ENCODE results near the gene TRIP10. TPM values are rescaled to one million over a fixed set of nuclear protein-coding genes. Genes with fewer than 3 reads are reported as not detected.

TRIP10 gene
- total and polyA plus RNA-seq, 5 donors from 2014 or later: 0.37 to 2.6 (median 0.44) TPM; not detected in 1

DNA sequence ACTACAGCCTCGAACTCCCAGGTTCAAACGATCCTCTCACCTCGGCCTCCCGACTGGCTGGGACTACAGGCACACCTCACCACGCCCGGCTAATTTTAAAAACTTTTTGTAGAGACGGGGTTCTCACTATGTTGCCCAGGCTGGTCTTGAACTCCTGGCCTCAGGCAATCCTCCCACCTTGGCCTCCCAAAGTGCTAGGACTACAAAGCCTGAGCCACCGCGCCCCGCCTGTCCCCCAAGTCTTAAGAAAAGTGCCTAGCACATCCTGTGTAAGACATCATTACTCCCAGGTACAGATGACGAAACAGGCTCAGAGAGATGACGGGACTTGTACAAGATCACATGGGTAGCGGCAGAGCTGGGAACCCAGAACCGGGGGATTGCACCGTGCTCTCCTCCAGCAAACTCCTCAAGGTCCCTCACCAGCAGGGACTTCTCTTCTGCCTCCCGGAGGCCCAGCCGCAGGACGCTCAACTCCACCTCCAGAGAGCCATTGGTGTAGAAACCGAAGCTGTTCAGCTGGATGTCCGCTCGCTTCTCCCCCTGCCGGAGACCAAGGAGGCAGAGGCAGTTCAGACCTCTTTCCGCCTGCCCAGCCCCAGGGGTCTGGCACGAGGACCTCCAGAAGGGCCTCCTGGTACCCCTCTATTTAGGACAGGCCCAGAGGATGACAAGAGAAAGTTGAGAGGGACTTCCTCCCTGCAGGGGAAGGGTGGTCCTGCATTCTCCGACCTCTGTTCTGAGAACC, 3.1 kb upstream of the TRIP10 start:
- no peaks in the 10 kb centered on the region for H3K27me3 ChIP-seq (ENCODE audit: control insufficient read depth, insufficient read depth, low read length)
- H3K27ac ChIP-seq (ENCODE audit: insufficient read depth, low read length, poor library complexity, severe bottlenecking): peak overlapping the region; percentile 94
- H3K9me3 ChIP-seq (ENCODE audit: control insufficient read depth in 2 of 2, low read length in 2 of 2): no peaks in the 10 kb centered on the region
- Mint-ChIP-seq H3K27ac (peak overlapping the region; percentile 95 to 99 (median 97)), H3K4me3 (peak overlapping the region; percentile 87 to 99 (median 94)), H3K36me3 (peaks cover 10% of the 10 kb centered on the region), H3K9me3 (no peaks in the 10 kb centered on the region), H3K27me3 (peaks cover 8% of the 10 kb centered on the region), H3K4me1 (peaks cover 10 to 38% (median 22%) of the 10 kb centered on the region in 4 donors)
- DNase-seq (peak; percentile 55 to 91 (median 74)), ATAC-seq (ENCODE audit: low read depth in 2 of 2) (peak in 1 of 2 donors; percentile 3)
- peaks cover 44% of the 10 kb centered on the region for H3K4me1 ChIP-seq (ENCODE audit: control insufficient read depth, insufficient read depth, low read length, poor library complexity, severe bottlenecking)
- H3K36me3 ChIP-seq (ENCODE audit: control insufficient read depth, insufficient read depth, low read length): peaks cover 5% of the 10 kb centered on the region
- H3K4me3 ChIP-seq (ENCODE audit: low read depth, low read length): peak overlapping the region; percentile 83

DNA sequence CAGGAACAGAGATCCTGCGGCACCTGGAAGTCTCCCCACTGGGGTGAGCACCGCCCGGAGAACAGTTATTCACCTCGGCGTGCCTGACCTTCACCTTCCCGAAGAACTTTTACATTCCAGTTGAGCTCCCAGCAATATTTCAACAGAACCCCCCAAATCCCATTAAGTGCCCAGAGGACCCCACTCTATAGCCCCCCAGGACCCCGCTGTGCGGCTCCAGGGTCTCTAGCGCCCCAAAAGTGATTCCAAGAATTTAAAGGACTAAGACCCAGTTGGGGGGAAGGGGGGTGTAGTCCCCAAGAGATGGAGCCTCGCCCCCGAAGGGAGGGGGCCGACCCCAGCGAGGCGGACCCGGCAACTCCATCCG, 2.6 kb upstream of the TRIP10 start:
- Histone ChIP-seq H3K36me3 (ENCODE audit: control insufficient read depth, insufficient read depth, low read length) (peaks cover 5% of the 10 kb centered on the region), H3K9me3 (ENCODE audit: control insufficient read depth in 2 of 2, low read length in 2 of 2) (no peaks in the 10 kb centered on the region), H3K4me1 (ENCODE audit: control insufficient read depth, insufficient read depth, low read length, poor library complexity, severe bottlenecking) (peaks cover 44% of the 10 kb centered on the region), H3K4me3 (ENCODE audit: low read depth, low read length) (peak overlapping the region; percentile 83), H3K27ac (ENCODE audit: insufficient read depth, low read length, poor library complexity, severe bottlenecking) (peak overlapping the region; percentile 94), H3K27me3 (ENCODE audit: control insufficient read depth, insufficient read depth, low read length) (no peaks in the 10 kb centered on the region)
- peaks cover 10 to 38% (median 22%) of the 10 kb centered on the region in 4 donors for H3K4me1 Mint-ChIP-seq
- DNase-seq (no peak), ATAC-seq (ENCODE audit: low read depth in 2 of 2) (no peak)
- H3K9me3 Mint-ChIP-seq: no peaks in the 10 kb centered on the region
- peaks cover 10% of the 10 kb centered on the region for H3K36me3 Mint-ChIP-seq
- H3K27ac Mint-ChIP-seq: peak overlapping the region; percentile 95 to 99 (median 97)
- peak overlapping the region; percentile 87 to 99 (median 94) for H3K4me3 Mint-ChIP-seq
- peaks cover 8% of the 10 kb centered on the region for H3K27me3 Mint-ChIP-seq

DNA sequence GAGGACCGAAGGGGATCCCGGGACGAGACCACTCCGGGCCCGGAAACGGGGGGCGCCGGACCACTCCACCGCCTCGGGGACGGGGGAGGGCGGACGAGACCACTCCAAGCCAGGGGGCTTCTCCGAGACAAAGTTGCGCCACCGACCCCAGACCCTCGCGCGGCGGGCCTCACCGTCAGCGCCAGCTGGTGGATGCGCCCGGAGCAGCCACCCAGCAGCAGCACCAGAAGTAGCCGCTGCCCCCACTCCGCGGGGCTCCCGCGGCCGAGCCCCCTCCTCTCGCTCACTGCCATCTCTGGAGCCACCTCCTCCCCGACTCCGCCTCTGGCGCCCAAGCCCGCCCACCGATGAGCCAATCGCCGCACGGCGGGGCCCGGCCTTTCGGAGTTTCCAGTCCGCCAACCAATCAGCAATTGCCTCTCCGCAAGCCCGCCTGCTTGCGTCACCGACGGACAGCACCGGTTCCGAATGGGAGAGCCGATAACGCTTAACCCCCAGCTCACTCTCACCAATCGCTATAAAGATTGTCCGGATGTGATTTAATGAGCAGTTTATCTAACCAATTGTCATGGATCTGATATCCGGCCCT, 2.1 kb upstream of the TRIP10 start, which contains the start of gene GPR108:
GPR108 (minus strand) TSS at position 297 of the 589 bp plus-strand sequence; CDS start at position 293, 4 bp downstream.
- no peaks in the 10 kb centered on the region for H3K9me3 Mint-ChIP-seq
- peak; percentile 85 to 86 for ATAC-seq (ENCODE audit: low read depth in 2 of 2)
- peak within 1 kb of the TSS; percentile 97 to 99 (median 97) for H3K27ac Mint-ChIP-seq
- Histone ChIP-seq H3K36me3 (ENCODE audit: control insufficient read depth, insufficient read depth, low read length) (peaks cover 5% of the 10 kb centered on the region), H3K4me3 (ENCODE audit: low read depth, low read length) (peak within 1 kb of the TSS; percentile 83), H3K9me3 (ENCODE audit: control insufficient read depth in 2 of 2, low read length in 2 of 2) (no peaks in the 10 kb centered on the region), H3K27me3 (ENCODE audit: control insufficient read depth, insufficient read depth, low read length) (no peaks in the 10 kb centered on the region), H3K27ac (ENCODE audit: insufficient read depth, low read length, poor library complexity, severe bottlenecking) (peak within 1 kb of the TSS; percentile 94), H3K4me1 (ENCODE audit: control insufficient read depth, insufficient read depth, low read length, poor library complexity, severe bottlenecking) (peaks cover 44% of the 10 kb centered on the region)
- H3K4me3 Mint-ChIP-seq: peak within 1 kb of the TSS; percentile 90 to 100 (median 98)
- peak; percentile 99 to 100 (median 99) for DNase-seq
- peaks cover 10 to 40% (median 22%) of the 10 kb centered on the region in 4 donors for H3K4me1 Mint-ChIP-seq
- peaks cover 8% of the 10 kb centered on the region for H3K36me3 Mint-ChIP-seq
- peaks cover 8% of the 10 kb centered on the region for H3K27me3 Mint-ChIP-seq

DNA sequence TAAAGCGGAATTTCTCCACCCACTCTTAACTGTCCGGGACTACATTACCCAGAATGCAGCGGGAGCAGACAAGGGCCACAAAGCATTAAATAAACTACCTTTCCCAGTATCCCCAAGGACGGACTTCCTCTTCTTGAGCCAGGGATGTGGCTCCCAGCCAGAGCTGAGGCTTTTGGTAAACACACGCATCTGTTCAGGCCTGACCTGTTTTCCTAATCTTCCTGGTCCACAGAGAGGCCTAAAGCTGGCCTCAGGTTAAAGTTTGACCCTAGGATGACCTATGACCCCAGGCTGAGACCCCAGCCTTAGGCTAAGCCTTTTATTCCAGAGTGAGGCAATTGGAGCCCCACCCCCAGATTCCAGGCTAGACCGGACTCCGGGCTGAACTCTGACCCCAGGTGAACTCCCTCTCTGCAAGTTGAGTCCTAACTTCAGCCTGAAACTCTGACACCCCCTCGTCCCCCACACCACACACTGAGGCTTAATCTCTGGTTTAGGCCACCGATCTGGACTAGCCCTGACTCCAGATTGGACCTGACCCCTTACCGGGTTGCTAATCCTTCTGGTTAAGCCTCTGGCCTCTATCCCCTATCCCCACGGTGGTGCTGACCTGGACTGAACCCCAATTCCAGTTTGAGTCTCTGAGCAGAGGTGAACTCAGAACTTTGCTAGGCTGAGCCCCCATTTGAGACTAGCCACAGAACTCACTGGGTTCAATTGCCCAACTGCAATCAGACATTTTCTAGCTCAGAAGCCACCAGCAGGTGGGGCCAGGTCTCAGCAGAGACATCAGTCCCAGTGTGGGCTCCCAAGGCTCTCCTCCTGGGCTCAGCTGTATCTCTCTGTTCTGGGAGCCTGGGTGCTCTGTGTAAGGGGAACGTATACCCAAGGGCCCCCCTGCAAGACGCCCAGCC, 1.4 kb upstream of the TRIP10 start:
- H3K36me3 Mint-ChIP-seq: peaks cover 5% of the 10 kb centered on the region
- peaks cover 10 to 40% (median 22%) of the 10 kb centered on the region in 4 donors for H3K4me1 Mint-ChIP-seq
- H3K4me3 Mint-ChIP-seq: peak overlapping the region; percentile 90 to 100 (median 98)
- peak overlapping the region; percentile 96 to 97 (median 97) for H3K27ac Mint-ChIP-seq
- no peaks in the 10 kb centered on the region for H3K27me3 ChIP-seq (ENCODE audit: control insufficient read depth, insufficient read depth, low read length)
- peak; percentile 60 to 89 (median 74) for DNase-seq
- peak overlapping the region; percentile 94 for H3K27ac ChIP-seq (ENCODE audit: insufficient read depth, low read length, poor library complexity, severe bottlenecking)
- no peaks in the 10 kb centered on the region for H3K9me3 ChIP-seq (ENCODE audit: control insufficient read depth in 2 of 2, low read length in 2 of 2)
- H3K4me1 ChIP-seq (ENCODE audit: control insufficient read depth, insufficient read depth, low read length, poor library complexity, severe bottlenecking): peaks cover 44% of the 10 kb centered on the region
- H3K4me3 ChIP-seq (ENCODE audit: low read depth, low read length): peak overlapping the region; percentile 61
- H3K27me3 Mint-ChIP-seq: peaks cover 8% of the 10 kb centered on the region
- H3K36me3 ChIP-seq (ENCODE audit: control insufficient read depth, insufficient read depth, low read length): no peaks in the 10 kb centered on the region
- H3K9me3 Mint-ChIP-seq: no peaks in the 10 kb centered on the region
- ATAC-seq (ENCODE audit: low read depth in 2 of 2): no peak

DNA sequence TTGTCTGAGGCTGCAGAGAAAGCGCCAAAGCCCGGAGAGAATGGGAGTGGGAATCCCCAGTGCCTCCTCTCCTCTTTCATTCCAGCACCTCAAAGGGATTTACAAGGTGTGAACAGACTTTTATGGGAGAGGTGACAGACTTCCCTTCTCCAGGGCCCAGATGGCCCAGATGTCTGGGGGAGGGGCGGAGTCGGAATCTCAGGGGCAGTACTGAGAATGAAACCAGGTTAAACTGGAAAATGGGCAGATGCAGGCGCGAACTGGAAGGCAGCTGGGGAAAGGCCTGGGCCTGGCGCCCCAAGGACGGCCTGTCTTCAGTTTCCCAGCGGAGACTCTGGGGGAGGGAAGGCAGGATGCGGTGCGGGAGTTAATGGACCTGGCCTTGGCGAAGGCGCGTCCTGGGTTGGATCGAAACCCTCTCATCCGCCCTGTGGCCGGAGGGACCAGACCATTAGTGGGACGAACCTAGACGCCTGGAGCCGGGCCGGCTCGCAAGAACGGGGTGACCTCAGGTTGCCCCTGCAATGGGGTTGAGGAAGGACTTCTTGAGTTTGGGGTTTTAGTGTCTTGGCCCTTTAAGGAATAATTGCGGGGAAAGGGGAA, 592 bp upstream of the TRIP10 start:
- Histone ChIP-seq H3K4me1 (ENCODE audit: control insufficient read depth, insufficient read depth, low read length, poor library complexity, severe bottlenecking) (peaks cover 44% of the 10 kb centered on the region), H3K4me3 (ENCODE audit: low read depth, low read length) (peak overlapping the region; percentile 58), H3K36me3 (ENCODE audit: control insufficient read depth, insufficient read depth, low read length) (no peaks in the 10 kb centered on the region), H3K27ac (ENCODE audit: insufficient read depth, low read length, poor library complexity, severe bottlenecking) (peak overlapping the region; percentile 94), H3K27me3 (ENCODE audit: control insufficient read depth, insufficient read depth, low read length) (no peaks in the 10 kb centered on the region), H3K9me3 (ENCODE audit: control insufficient read depth in 2 of 2, low read length in 2 of 2) (no peaks in the 10 kb centered on the region)
- Mint-ChIP-seq H3K36me3 (peaks cover 8% of the 10 kb centered on the region), H3K9me3 (no peaks in the 10 kb centered on the region), H3K27ac (peak overlapping the region; percentile 91 to 97 (median 96)), H3K27me3 (peaks cover 8% of the 10 kb centered on the region), H3K4me3 (peak overlapping the region; percentile 90 to 100 (median 98)), H3K4me1 (peaks cover 10 to 43% (median 22%) of the 10 kb centered on the region in 4 donors)
- ATAC-seq (ENCODE audit: low read depth in 2 of 2) (no peak), DNase-seq (peak in 1 of 3 donors; percentile 19)

DNA sequence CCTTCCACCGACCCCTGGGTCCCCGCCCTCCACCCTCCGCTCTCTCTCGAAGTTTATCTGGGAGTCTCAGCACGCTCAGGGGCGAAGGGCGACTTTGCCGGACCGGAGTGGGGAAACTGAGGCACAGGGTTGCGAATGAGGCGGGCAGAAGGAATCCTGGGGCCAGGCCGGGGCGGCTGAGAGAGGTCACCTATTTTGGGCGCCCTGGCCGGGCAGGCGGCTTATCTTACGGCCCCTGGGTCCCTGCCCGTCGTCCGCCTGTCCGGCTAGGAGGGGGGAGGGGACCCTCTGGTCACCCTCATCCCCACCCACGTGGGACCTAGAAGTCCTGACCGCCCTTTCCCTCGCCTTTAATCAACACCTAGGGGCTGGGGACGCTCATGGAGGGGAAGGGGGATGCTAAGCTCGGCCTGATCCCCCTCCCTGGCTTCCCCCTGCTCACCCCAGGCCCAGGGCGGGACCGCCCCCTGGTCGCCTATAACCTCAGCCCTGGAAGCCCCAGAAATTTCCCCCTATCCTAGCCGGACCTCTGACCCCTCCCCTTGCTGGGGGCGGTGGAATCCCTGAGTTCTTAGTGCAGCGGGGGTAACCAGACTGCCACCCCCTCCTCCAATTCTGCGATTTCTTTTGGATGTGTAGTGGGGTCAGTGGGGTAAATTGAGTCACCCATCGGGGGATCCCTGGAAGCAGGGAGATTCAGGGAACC, 556 bp downstream of the TRIP10 start:
- DNase-seq (peak in 1 of 3 donors; percentile 22), ATAC-seq (ENCODE audit: low read depth in 2 of 2) (no peak)
- H3K27ac Mint-ChIP-seq: no peak overlapping the region
- peak overlapping the region in 3 of 4 donors; percentile 59 to 85 (median 78) for H3K4me3 Mint-ChIP-seq
- peaks cover 10 to 45% (median 21%) of the 10 kb centered on the region in 4 donors for H3K4me1 Mint-ChIP-seq
- H3K9me3 ChIP-seq (ENCODE audit: control insufficient read depth in 2 of 2, low read length in 2 of 2): no peaks in the 10 kb centered on the region
- no peak overlapping the region for H3K27ac ChIP-seq (ENCODE audit: insufficient read depth, low read length, poor library complexity, severe bottlenecking)
- peaks cover 44% of the 10 kb centered on the region for H3K4me1 ChIP-seq (ENCODE audit: control insufficient read depth, insufficient read depth, low read length, poor library complexity, severe bottlenecking)
- H3K36me3 Mint-ChIP-seq: peaks cover 12% of the 10 kb centered on the region
- no peaks in the 10 kb centered on the region for H3K9me3 Mint-ChIP-seq
- no peaks in the 10 kb centered on the region for H3K27me3 ChIP-seq (ENCODE audit: control insufficient read depth, insufficient read depth, low read length)
- H3K4me3 ChIP-seq (ENCODE audit: low read depth, low read length): no peak overlapping the region
- H3K36me3 ChIP-seq (ENCODE audit: control insufficient read depth, insufficient read depth, low read length): no peaks in the 10 kb centered on the region
- peaks cover 8% of the 10 kb centered on the region for H3K27me3 Mint-ChIP-seq

Measured in CD4-positive, CD25-positive, alpha-beta regulatory T cell (primary cell).